SK-MEL-5 (cell line): ENCODE data around the gene APEX1. TPM values are rescaled to one million over a fixed set of nuclear protein-coding genes. Genes with fewer than 3 reads are reported as not detected.

Source experiments
- DNase-seq: peaks from one replicate; pipeline ENCODE4 v3.0.0-alpha.2; 2016; ENCODE audit warnings: low read depth, low spot score
- in situ Hi-C: cut with HindIII; loops from 2 replicates; pipeline ENCODE4 v1.10.0; 2016; ENCODE audit warnings: low sequenced_read_pairs, high pct_unique_total_duplicates, low pct_unique_long_range_greater_than_20kb
- polyA plus RNA-seq, 2 experiments: library from polyadenylated mRNA; depleted of rRNA; stranded (reverse); fragments of >200 nt; gene quantifications; 2 replicates each; pipeline ENCODE4 v1.2.3, GENCODE V29; 2015
- total RNA-seq: library from RNA; depleted of rRNA; stranded (reverse); fragments of >200 nt; shearing (Covaris generic); gene quantifications from 2 replicates; pipeline ENCODE4 v1.2.3, GENCODE V29; 2014; rRNA removed

APEX1 gene
- total RNA-seq = 62.6 and 85.9 TPM in 2 replicates
- 243 and 295 TPM in 2 replicates for polyA plus RNA-seq (2015; cell fraction: cytosol; rRNA removed)
- polyA plus RNA-seq (2015; cell fraction: nucleus; rRNA removed) = 277 and 288 TPM in 2 replicates

DNA sequence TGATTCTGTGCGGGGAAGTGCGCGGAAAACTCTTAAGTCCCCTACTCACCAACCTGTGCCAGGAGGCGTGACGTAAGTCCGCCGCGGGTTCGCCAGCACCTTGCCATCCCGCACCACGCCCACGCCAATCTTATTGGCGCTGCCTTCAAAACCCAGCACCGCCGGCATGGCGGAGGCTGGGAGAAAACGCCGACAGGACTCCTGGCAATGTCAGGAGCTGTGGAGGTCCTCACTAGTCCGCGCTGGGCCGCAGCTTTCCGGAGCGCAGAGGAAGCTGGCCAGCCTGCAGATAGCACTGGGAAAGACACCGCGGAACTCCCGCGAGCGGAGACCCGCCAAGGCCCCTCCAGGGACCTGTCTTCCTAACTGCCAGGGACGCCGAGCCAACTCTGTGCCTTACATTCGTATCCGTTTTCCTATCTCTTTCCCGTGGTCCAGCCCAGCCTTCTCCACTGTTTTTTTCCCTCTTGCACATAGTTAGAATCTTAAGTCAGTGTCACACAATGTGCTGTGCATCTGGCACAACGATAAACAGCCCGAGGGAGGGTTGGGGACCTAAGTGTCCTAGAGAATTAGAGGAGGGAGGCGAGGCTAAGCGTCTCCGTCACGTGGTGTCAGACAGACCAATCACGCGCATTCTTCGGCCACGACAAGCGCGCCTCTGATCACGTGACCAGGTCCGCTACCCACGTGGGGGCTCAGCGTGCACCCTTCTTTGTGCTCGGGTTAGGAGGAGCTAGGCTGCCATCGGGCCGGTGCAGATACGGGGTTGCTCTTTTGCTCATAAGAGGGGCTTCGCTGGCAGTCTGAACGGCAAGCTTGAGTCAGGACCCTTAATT lies at the start of gene APEX1, which contains the start of gene OSGEP:
Gene APEX1 (plus strand): TSS at position 711 of the 839 bp plus-strand sequence. CDS start 420 bp downstream, outside the sequence.
Gene OSGEP (minus strand): TSS at position 297 of the 839 bp plus-strand sequence. CDS start 129 bp downstream, at position 168.
- peak; percentile 98 for DNase-seq
- in situ Hi-C loops = no loop called here

DNA sequence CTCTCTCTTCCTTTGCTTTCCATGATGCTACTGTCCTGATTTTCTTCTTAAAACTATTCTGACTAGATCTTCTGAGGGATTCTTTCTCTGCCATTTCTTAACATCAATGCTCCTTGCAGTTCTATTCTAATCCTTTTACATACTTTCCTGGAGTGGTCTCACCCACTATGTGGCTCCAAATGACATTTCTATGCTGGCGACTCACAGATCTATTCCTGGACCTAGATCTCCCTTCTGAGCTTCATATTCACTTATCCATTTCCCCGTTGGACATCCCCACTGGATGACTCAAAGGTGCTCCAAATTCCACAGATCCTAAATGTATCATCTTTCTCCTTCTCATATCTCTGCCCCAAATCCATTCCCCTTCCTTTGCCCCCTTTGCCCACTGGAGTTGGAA lies 45.8 kb upstream of the APEX1 start:
- no peak for DNase-seq
- in situ Hi-C loops = no loop called here

DNA sequence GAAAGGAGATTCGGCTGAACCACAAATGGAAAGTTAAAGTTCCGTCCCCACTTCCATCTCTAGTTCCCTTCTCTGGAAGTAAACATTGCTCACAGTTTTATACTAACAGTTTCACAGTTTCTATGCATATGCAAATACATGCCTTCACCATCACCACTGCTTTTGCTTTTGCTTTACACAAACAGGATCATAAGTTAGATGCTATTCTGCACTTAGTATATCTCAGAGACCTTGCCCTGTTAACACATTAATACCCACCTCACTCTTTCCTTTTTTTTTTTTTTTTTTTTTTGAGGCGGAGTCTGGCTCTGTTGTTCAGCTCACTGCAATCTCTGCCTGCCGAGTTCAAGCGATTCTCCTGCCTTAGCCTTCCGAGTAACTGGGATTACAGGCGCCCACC lies 42.6 kb upstream of the APEX1 start:
- in situ Hi-C loops = no loop called here
- DNase-seq = no peak

DNA sequence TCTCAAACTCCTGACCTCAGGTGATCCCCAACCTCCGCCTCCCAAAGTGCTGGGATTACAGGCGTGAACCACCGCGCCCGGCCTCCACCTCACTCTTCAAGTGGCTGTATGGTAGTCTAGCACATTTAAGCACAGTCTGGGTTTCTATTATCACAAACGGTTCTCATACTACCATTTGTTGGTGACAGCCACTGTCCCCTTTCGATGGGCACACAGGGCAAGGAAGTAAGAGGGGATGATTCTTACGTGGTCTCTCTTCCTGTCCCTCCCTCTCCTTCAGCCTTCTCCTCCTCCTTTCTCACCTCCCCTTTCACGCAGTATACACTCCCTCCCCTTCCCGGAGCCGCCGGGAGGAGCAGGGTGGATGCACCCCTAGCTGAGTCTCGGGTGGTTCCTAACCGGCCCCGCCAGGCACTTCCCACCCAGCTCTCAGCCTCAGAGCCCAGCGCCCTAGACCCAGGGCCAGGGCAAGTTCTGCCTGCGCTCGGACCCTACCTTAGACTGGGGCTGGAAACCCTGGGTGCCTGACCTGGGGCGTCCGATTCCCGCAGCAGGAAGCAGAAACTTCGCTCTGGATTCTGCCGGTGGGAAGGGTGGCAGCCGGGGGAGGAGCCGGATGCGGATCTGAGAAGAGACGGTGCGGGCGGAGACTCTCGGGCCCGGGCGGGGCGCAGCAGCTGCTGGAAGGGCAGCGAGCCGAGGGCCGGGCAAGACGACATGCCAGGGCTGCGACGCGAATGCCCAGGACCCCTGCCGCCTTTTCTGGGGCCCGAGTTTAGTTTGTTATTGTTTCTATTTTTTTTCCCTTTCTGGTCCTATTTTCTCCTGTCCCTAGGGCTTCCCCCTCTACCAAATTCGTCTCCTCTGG lies 41.9 kb upstream of the APEX1 start, which contains the start of gene TEP1:
Gene TEP1 (minus strand): TSS at position 626 of the 868 bp plus-strand sequence. CDS start 5,062 bp downstream, outside the sequence.
- in situ Hi-C loops = no loop called here
- peak; percentile 85 for DNase-seq

DNA sequence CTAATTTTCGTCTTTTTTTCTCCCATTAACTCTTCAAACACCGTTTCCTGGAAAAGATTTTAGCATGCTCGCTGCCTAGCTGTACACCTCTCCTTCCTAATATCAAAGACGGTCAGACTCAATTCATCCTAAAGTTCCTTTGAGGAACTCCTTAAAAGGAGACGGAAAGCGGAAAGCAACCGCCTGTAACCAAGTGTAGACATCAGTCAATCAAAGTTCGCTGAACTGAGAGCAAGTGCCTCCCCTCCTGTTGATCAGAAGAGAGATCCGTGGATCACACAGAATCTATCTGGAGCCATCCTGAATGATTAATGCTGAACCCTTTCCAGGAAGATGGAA lies 41.3 kb upstream of the APEX1 start:
- DNase-seq = peak; percentile 12

DNA sequence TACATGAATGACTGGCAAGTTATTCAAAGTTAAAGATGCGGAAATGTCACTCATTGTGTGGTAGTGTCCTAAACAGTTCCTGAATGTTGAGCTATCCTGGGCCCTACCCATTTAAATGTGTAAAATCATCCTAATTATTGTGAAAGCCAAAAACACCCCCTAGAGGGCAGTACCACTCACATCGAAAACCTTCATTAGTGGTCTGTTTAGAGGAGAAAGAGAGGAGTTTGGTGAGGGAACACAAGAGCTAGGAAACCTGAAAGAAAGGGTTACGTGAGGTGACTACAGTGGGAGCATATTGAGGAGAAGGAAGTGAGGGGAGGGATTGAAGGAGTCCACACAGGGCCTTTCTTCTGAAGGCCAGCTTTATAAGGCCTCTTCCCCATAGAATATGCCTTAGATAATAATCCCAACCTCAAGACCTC lies 39.2 kb upstream of the APEX1 start:
- DNase-seq = peak; percentile 76
- in situ Hi-C loops = no loop called here

More for the DNA sequence above, 41.3 kb upstream of the APEX1 start:
- in situ Hi-C loops = no loop called here

DNA sequence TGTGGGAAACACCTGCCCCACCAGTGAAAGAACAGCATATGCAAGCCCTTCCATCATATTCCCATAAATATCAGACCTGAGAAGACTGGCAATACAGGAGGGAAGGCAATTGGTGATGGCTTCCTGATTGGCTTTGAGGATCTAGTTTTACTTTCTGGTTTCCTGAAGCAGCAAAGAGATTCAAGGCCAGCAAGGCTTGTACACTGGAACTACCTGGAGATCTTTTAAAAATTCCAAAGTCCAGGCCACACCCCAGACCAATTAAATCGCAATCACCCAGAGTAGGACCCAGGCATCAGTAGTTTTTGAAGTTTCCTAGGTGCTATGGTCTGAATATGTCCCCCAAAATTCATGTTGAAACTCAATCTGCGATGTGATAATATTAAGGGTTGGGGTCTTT lies 38.8 kb upstream of the APEX1 start:
- no peak for DNase-seq
- in situ Hi-C loops = no loop called here

DNA sequence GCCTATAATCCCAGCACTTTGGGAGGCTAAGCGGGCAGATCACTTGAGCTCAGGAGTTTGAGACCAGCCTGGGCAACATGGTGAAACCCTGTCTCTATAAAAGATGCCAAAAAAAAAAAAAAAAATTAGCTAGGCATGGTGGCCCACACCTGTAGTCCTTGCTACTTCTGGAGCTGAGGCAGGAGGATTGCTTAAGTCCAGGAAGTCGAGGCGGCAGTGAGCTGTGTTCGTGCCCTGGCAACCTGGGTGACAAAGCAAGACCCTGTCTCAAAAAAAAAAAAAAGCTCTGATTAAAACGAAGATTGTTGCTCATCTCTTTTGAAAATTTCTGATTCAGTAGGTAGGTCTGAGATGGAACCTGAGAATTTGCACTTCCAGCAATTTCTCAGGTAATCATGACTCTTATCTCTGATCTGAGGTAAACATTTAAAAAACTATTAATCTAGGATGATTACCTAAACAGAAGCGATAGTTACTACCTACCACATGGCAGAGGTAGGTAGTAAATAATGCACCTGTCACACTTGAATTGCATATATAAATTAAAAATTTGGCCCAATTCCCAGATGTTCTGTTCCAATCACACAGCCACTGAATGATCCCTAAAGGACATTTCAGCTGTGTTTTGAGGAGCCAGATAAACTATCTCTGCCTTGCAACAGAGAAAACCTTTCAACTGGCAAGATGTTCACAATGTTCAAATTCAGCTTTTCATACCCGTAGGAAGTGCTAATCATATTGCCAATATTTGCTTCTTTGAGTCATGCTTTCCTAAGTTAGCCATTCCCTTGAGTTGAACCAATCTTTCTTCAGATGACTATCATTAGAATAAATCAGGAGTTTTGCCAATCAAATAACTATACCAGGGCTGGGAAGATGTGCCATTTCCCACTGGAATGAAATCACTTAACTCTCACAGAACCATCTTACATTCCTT lies 37.5 kb upstream of the APEX1 start:
- DNase-seq = no peak
- in situ Hi-C loops = no loop called here

DNA sequence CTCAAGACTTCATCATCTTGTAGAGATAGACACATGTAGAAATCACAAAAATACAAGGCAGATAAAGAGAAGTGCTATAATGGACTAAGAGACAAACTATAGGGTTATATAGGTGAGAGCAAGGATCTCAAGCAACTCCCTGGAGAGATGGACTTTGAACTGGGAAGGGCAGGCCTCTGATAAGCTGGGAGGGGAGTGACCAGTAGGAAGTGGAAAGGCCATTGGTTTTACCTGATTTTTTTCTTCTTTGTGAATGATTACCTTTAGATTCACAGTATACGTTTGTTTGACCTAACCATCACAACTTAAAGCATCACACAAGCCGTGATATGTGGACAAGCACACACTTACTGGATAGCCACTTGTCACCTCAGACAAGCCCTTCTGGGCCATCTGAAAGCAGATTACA lies 36.5 kb upstream of the APEX1 start:
- in situ Hi-C loops = no loop called here
- no peak for DNase-seq

DNA sequence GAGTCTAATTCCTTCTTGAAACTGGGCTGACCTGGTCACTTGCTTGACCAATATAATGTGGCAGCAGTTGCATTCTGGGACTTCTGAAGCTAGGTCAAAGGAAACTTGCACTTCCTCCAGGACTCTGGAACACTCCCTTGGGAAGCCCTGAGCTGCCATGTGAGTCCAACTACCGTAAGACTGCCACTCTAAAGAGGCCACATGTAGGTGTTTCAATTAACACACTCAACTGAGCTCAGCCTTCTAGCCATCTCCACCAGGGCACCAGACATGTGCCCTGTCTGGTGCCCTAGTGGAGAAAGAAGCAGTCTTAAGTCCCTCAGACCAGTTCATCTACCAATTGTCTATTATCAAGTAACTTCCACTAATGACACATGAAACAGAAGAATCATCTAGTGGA lies 35.6 kb upstream of the APEX1 start:
- in situ Hi-C loops = no loop called here
- DNase-seq = no peak

DNA sequence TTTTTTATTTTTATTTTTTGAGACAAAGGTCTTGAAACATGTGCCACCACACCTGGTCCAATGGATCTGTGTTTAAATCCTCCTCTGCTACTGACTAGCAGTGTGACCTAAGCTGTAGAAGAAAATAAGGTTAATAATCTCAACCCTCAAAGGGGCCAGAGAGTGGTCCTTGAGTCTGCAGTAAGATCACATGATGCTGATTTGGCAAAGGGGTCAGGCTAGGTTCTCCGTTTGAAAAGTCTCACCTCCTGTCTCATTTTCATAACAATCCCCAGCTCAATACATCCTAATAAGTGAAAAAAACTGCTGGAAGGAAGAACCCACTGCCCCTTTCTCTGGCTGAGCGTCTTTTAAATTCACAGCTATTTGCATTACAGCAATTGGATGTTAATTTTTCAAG lies 33.8 kb upstream of the APEX1 start:
- in situ Hi-C loops = no loop called here
- no peak for DNase-seq

DNA sequence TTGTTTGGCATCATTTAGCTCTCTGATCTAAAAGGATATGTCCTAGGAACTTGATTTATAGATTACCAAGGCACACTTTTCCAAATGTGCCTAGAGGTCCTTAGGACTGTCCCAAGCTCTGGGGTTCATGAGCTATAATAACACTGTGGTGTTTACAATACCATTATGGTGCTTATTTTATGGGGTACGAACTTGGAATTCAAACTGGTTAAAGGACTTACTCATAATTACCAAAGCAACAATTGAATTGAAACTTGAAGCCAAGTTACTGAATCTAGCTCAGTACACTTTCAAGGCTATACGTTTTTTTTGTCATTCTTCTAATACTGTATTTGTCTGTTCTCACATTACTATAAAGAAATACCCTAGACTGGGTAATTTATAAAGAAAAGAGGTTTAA lies 32.1 kb upstream of the APEX1 start:
- in situ Hi-C loops = no loop called here
- no peak for DNase-seq

DNA sequence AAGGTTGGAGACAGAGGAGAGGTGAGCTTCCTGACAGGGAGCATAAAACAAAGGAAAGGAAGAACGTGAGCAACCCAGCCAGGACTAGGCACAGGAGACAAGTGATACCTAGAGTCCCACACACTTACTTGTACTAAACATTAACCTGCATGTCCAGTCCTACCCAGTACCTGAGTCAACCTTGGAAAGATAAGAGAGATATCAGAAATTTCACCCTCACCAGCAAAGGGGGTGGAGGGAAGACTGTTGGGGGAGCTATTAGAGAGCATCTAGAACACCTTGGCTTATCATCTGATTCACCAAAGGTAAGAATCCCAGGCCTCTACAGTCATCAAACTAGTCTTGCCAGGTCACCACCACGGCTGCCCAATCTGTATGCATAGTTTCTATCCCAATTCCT lies 30.2 kb upstream of the APEX1 start:
- DNase-seq = no peak
- in situ Hi-C loops = no loop called here

DNA sequence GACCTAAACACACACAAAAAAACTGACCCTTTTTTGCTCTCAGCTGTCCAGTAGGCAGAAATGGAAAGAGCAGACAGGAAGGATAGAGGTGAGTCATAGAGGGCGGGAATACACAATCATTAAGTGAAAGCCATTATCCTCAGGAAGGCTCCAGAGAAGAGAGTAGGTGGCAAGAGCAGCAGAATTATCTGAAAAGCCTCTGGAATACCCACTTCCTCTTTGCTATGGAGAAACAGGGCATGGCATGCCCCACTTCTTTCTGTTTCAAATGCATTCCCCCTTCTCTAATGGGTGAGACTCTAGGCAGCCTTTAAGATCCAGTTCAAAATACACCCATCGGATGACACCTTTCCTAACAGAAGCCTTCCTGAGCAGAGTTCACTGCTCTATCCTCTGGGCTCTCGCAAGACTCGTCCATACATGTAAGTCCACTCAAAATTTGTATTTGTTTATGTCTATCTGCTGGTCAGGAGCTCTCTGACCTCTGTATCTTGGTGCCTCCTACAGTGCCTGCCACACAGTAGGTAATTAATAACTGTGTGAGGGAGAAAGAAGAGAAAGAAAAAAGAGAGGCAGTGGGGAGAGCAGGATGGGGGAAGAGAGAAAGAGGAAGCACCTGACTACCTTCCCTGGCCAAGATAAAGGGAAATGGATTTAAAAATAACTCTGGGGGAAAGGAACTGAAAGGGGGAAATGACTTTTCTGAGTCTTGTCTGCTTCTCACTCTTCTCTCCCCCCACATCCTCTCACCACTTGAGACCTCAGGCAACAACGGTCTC lies 27.6 kb upstream of the APEX1 start:
- peak; percentile 25 for DNase-seq
- in situ Hi-C loops = no loop called here

DNA sequence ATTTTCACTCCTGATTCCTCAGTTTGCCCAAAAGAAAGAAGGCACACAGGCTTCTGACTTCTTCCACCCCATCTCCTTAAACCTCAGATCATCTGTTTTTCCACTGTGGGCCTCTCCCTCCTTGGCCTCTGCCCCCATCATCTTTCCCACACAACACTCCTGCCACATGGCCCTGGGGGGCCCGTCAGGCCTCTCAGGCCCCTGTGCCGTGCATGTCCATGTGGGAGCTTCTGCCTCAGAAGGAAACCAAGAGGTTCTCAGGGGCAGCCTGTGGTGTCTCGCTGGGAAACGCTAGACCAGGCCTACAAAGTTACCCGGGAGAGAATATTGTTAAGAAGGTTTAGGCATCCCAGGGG lies 27.0 kb upstream of the APEX1 start:
- no peak for DNase-seq
- in situ Hi-C loops = no loop called here

DNA sequence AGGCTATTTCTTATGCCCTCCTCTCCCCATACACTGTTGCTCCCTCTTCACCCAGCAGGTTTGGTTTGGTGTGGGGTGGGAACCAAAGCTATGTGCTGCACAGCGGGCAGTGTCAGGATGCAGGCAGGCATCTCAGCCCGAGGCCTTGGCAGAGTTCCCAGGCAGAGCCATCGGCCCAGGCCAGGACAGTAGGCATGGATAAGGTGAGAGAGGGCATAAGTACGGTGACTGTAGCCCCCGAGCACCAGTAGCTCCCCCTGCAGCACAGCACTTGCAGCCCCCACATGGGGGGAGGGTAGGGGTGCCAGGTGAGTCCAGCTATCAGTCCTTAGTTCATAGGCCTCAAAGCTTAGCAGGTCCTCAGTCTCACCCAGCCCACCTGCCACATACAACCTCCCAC lies 26.2 kb upstream of the APEX1 start:
- in situ Hi-C loops = no loop called here
- no peak for DNase-seq
